HepG2 (cell line): ENCODE results near the gene CAPN7. TPM values are rescaled to one million over a fixed set of nuclear protein-coding genes. Genes with fewer than 3 reads are reported as not detected.

Experiments used
- ATAC-seq: fragments of 200-7000 bp; cut with Tn5 transposase; 3 replicates; pipeline ENCODE4 v1.9.1; 2020; ENCODE audit warnings: mild to moderate bottlenecking, moderate library complexity
- BruUV-seq: library from RNA; stranded (reverse); fragments of 400-500 nt; replicated peaks from 2 replicates; lab custom pipeline; 2021; lab: Mats Ljungman, UMichigan
- CTCF ChIA-PET: fragments of 300-600 bp; formaldehyde crosslinking; extraction: SDS; loops from one replicate; lab custom pipeline; 2021; ENCODE audit warnings: low total read pairs, inconsistent platforms, low intra/inter-chr PET ratio; lab: Yijun Ruan, JAX
- POLR2A ChIA-PET: fragments of 350-600 bp; sonication (Branson Sonifier 250); formaldehyde crosslinking; loops from one replicate; lab custom pipeline; 2020; ENCODE audit warnings: antibody characterized with exemption, inconsistent platforms; lab: Yijun Ruan, JAX
- DNase-seq: peaks from one replicate; pipeline ENCODE4 v3.0.0-alpha.2; 2015; ENCODE audit warnings: low spot score
- FAIRE-seq: peaks from 3 replicates; lab custom pipeline; 2011; peaks lifted over from hg19 to GRCh38; lab: Jason Lieb, UNC
- H2AFZ ChIP-seq: one replicate; pipeline ENCODE4 v1.6.1; 2011; ENCODE audit warnings: low read length, inconsistent platforms
- H3K27ac ChIP-seq: fragments of 300-600 bp; 3 replicates; pipeline ENCODE4 v1.8.0; 2011; ENCODE audit warnings: mixed run types, mild to moderate bottlenecking, mixed read lengths, low read length, inconsistent platforms; ENCODE audit not compliant: insufficient read depth; ENCODE audit errors: extremely low read length
- H3K27me3 ChIP-seq, 2 experiments: fragments of 200-600 bp in 1 of 2; 2 replicates in 1 of 2; 3 replicates in 1 of 2; pipeline versions ENCODE4 v1.6.0 to v1.8.0; 2011; ENCODE audit warnings: low read length in 2 of 2, mild to moderate bottlenecking in 2 of 2, moderate library complexity in 2 of 2, inconsistent platforms in 1 of 2; ENCODE audit not compliant: insufficient read depth in 2 of 2, control insufficient read depth in 1 of 2
- H3K36me3 ChIP-seq, 2 experiments: fragments of 200-600 bp in 1 of 2; replicated peaks in 1 of 2; 2 replicates in 1 of 2; 3 replicates in 1 of 2; pipeline versions ENCODE4 v1.5.1 to v1.8.0; 2011; ENCODE audit warnings: low read length in 2 of 2, inconsistent platforms in 1 of 2; ENCODE audit not compliant: insufficient read depth in 2 of 2, control insufficient read depth in 1 of 2
- H3K4me1 ChIP-seq: 2 replicates; pipeline ENCODE4 v1.5.1; 2012; ENCODE audit warnings: low read length, inconsistent platforms; ENCODE audit not compliant: insufficient read depth
- H3K4me2 ChIP-seq: 2 replicates; pipeline ENCODE4 v1.6.0; 2011; ENCODE audit warnings: low read depth, low read length, inconsistent platforms
- H3K4me3 ChIP-seq, 3 experiments: fragments of 200-600 bp in 1 of 3; sonication (generic), shearing (Covaris generic) in 1 of 3; replicated peaks in 1 of 3; 2 replicates each; pipeline ENCODE4 v1.5.1; 2011 to 2016; ENCODE audit warnings: low read length in 3 of 3, inconsistent platforms in 2 of 3, low read depth in 2 of 3, mild to moderate bottlenecking in 2 of 3, control low read depth in 1 of 3, mixed read lengths in 1 of 3; ENCODE audit not compliant: insufficient read depth in 1 of 3
- H3K79me2 ChIP-seq: one replicate; pipeline ENCODE4 v1.6.1; 2011; ENCODE audit warnings: low read length, inconsistent platforms; ENCODE audit not compliant: insufficient read depth
- H3K9ac ChIP-seq: 2 replicates; pipeline ENCODE4 v1.6.0; 2011; ENCODE audit warnings: mild to moderate bottlenecking, low read depth, low read length, inconsistent platforms; ENCODE audit not compliant: insufficient read depth
- H3K9me3 ChIP-seq: 2 replicates; pipeline ENCODE4 v1.5.1; 2012; ENCODE audit warnings: mild to moderate bottlenecking, low read length
- H4K20me1 ChIP-seq: 2 replicates; pipeline ENCODE4 v1.6.0; 2011; ENCODE audit warnings: inconsistent platforms, mild to moderate bottlenecking, low read length, moderate library complexity; ENCODE audit not compliant: insufficient read depth
- KLF6 ChIP-seq: IDR thresholded peaks from 2 replicates; pipeline ENCODE4 v1.8.0; 2016; ENCODE audit warnings: missing biosample characterization, missing genetic modification reagents
- MIER2 ChIP-seq: IDR thresholded peaks from 2 replicates; pipeline ENCODE4 v1.6.1; 2016; ENCODE audit warnings: missing biosample characterization, missing genetic modification reagents
- MIXL1 ChIP-seq: IDR thresholded peaks from 2 replicates; pipeline ENCODE4 v1.6.1; 2016
- NFE2 ChIP-seq: sonication (generic); formaldehyde crosslinking; IDR thresholded peaks from 2 replicates; pipeline ENCODE4 v1.4.0; 2020; ENCODE audit warnings: missing genetic modification reagents
- RFXANK ChIP-seq: IDR thresholded peaks from 2 replicates; pipeline ENCODE4 v1.6.1; 2016
- SIN3A ChIP-seq: IDR thresholded peaks from 2 replicates; pipeline ENCODE4 v1.6.1; 2011; ENCODE audit warnings: low read depth, mild to moderate bottlenecking, control low read depth, low read length, borderline replicate concordance
- ZNF30 ChIP-seq: sonication (generic); formaldehyde crosslinking; IDR thresholded peaks from 2 replicates; pipeline ENCODE4 v1.5.0; 2020; ENCODE audit warnings: mild to moderate bottlenecking, missing genetic modification reagents
- ZNF777 ChIP-seq: sonication (generic); formaldehyde crosslinking; IDR thresholded peaks from 2 replicates; pipeline ENCODE4 v1.4.0; 2020; ENCODE audit warnings: missing genetic modification reagents
- ZNF816 ChIP-seq: sonication (generic); formaldehyde crosslinking; IDR thresholded peaks from 2 replicates; pipeline ENCODE4 v1.8.0; 2022; ENCODE audit warnings: missing genetic modification reagents, mild to moderate bottlenecking, borderline replicate concordance
- WGBS: methylation state at CpG from one replicate; pipeline ENCODE4 v1.1.6; 2017; ENCODE audit warnings: low lambda C conversion rate; 5-methylcytosine and 5-hydroxymethylcytosine counted together
- in situ Hi-C: cut with HindIII; loops from 2 replicates; pipeline ENCODE4 v1.10.0; 2017; ENCODE audit warnings: low pct_unique_long_range_greater_than_20kb; ENCODE audit not compliant: extremely low pct_ligation_motif_present
- intact Hi-C: fragments of 100-400 bp; cut with micrococcal nuclease; formaldehyde crosslinking; loops from one replicate; pipeline ENCODE4 v1.10.0; 2022; ENCODE audit not compliant: unreplicated experiment
- polyA plus RNA-seq, 8 experiments: library from polyadenylated mRNA; depleted of rRNA in 3 of 8; stranded (reverse) in 7 of 8; unstranded in 1 of 8; fragments of >200 nt; fragmentation: Illumina TruSeq in 4 of 8; extraction: Trizol in 4 of 8; gene quantifications; 2 replicates each; pipeline versions ENCODE4 v1.2.1 to v1.2.3, GENCODE V29; 2011 to 2016; ENCODE audit warnings: low read depth in 4 of 8, missing spikeins in 1 of 8, mixed read lengths in 1 of 8; ENCODE audit not compliant: insufficient read depth in 1 of 8
- total RNA-seq, 5 experiments: library from RNA; depleted of rRNA; stranded (reverse); fragments of >200 nt; fragmentation: Illumina TruSeq; extraction: Trizol; gene quantifications; 2 replicates each; pipeline ENCODE4 v1.2.3, GENCODE V29; 2016; ENCODE audit warnings: low read depth in 1 of 5
- TF ChIP-seq, protein P1 (sequence below): sonication (generic); formaldehyde crosslinking; IDR thresholded peaks from 2 replicates; pipeline ENCODE4 v1.4.0; 2020; ENCODE audit warnings: missing genetic modification reagents
- TF ChIP-seq, protein P2 (sequence below): IDR thresholded peaks from 2 replicates; pipeline ENCODE4 v1.4.0; 2020; ENCODE audit warnings: mild to moderate bottlenecking, missing genetic modification reagents

Gene CAPN7
- total and polyA plus RNA-seq, 2 of the 13 experiments (the other 11 are each of a cell fraction or from before 2014, with no cell fraction given): 16.7 to 36.8 TPM

DNA sequence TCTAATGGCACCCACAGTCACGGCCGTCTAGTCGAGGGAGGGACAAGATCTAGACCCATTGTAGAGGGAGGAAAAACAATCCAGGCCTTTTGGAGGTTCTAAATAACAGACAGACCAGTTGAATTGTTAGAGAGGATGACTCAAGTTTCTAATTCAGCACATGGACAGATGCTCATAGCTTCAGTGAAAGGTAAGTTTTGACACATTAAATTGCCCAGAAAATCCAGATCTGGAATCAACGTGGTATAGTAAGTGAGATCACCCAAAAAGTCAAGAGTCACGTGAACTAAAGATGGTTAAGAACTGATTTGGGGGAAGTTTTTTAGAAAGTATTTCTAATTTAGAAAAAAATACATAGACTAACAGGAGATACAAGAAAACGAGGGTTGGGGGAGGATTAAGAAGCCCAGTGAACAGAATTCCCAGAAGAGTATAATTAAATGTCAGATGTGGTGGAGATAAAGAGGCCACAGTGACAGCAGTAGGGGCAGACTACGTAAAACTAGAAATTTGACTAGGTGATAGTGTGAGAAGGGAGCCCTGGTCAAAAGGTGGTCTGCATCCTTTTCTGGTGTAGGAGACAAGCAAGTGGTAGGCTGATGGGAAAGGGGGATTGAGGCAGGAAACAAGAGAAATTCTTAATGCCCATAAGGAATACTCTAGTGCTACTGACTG lies 47.1 kb downstream of the CAPN7 start:
- in situ Hi-C loops: no loop called here
- intact Hi-C loops: no loop called here

DNA sequence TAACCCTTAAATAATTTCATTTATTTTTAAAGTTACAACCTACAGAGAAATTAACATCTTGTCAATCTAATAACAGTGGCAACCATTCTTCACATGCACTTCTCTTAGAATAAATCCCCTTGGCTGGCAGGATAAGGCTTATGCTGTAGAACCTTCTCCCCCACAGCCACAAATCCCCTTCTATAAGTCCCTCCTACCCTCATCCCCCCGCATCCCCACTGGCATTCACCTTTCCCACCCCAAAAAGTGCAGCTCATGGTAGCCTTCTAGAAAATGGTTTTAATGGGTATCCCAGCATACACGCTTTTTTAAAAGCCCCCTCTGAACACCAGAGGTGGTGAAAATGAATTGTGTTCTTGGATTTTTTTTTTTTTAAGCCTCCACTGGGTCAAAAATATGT lies 49.2 kb downstream of the CAPN7 start:
- 100% methylated on average over 2 of the region's 2 CpGs for WGBS
- ChIA-PET CTCF (no interaction called here), POLR2A (no interaction called here)
- TF ChIP-seq SIN3A (no peak), NFE2 (CRISPR knock-in tag) (no peak)
- TF ChIP-seq, protein P1, sequence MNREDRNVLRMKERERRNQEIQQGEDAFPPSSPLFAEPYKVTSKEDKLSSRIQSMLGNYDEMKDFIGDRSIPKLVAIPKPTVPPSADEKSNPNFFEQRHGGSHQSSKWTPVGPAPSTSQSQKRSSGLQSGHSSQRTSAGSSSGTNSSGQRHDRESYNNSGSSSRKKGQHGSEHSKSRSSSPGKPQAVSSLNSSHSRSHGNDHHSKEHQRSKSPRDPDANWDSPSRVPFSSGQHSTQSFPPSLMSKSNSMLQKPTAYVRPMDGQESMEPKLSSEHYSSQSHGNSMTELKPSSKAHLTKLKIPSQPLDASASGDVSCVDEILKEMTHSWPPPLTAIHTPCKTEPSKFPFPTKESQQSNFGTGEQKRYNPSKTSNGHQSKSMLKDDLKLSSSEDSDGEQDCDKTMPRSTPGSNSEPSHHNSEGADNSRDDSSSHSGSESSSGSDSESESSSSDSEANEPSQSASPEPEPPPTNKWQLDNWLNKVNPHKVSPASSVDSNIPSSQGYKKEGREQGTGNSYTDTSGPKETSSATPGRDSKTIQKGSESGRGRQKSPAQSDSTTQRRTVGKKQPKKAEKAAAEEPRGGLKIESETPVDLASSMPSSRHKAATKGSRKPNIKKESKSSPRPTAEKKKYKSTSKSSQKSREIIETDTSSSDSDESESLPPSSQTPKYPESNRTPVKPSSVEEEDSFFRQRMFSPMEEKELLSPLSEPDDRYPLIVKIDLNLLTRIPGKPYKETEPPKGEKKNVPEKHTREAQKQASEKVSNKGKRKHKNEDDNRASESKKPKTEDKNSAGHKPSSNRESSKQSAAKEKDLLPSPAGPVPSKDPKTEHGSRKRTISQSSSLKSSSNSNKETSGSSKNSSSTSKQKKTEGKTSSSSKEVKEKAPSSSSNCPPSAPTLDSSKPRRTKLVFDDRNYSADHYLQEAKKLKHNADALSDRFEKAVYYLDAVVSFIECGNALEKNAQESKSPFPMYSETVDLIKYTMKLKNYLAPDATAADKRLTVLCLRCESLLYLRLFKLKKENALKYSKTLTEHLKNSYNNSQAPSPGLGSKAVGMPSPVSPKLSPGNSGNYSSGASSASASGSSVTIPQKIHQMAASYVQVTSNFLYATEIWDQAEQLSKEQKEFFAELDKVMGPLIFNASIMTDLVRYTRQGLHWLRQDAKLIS (CRISPR knock-in tag): no peak
- TF ChIP-seq, protein P2, sequence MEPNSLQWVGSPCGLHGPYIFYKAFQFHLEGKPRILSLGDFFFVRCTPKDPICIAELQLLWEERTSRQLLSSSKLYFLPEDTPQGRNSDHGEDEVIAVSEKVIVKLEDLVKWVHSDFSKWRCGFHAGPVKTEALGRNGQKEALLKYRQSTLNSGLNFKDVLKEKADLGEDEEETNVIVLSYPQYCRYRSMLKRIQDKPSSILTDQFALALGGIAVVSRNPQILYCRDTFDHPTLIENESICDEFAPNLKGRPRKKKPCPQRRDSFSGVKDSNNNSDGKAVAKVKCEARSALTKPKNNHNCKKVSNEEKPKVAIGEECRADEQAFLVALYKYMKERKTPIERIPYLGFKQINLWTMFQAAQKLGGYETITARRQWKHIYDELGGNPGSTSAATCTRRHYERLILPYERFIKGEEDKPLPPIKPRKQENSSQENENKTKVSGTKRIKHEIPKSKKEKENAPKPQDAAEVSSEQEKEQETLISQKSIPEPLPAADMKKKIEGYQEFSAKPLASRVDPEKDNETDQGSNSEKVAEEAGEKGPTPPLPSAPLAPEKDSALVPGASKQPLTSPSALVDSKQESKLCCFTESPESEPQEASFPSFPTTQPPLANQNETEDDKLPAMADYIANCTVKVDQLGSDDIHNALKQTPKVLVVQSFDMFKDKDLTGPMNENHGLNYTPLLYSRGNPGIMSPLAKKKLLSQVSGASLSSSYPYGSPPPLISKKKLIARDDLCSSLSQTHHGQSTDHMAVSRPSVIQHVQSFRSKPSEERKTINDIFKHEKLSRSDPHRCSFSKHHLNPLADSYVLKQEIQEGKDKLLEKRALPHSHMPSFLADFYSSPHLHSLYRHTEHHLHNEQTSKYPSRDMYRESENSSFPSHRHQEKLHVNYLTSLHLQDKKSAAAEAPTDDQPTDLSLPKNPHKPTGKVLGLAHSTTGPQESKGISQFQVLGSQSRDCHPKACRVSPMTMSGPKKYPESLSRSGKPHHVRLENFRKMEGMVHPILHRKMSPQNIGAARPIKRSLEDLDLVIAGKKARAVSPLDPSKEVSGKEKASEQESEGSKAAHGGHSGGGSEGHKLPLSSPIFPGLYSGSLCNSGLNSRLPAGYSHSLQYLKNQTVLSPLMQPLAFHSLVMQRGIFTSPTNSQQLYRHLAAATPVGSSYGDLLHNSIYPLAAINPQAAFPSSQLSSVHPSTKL (CRISPR knock-in tag): no peak

More for the DNA sequence above, 47.1 kb downstream of the CAPN7 start:
- DNase-seq (no peak), ATAC-seq (no peak), FAIRE-seq (no peak)
- Histone ChIP-seq H3K36me3 (peaks cover 4 to 49% of the 10 kb centered on the region in 2 experiments), H2AFZ (no peak overlapping the region), H3K27me3 (no peaks in the 10 kb centered on the region), H3K4me3 (no peak overlapping the region), H3K9ac (no peak overlapping the region), H3K4me1 (no peaks in the 10 kb centered on the region), H3K9me3 (no peaks in the 10 kb centered on the region), H3K27ac (no peak overlapping the region), H3K4me2 (no peak overlapping the region), H4K20me1 (no peaks in the 10 kb centered on the region), H3K79me2 (no peaks in the 10 kb centered on the region)
- WGBS: 94% methylated on average over 7 of the region's 7 CpGs
- TF ChIP-seq ZNF30 (CRISPR knock-in tag): no peak
- TF ChIP-seq MIXL1 (CRISPR knock-in tag): no peak
- TF ChIP-seq MIER2: no peak
- TF ChIP-seq ZNF816 (CRISPR knock-in tag): no peak
- TF ChIP-seq KLF6: no peak
- TF ChIP-seq ZNF777 (CRISPR knock-in tag): no peak
- no peak for TF ChIP-seq RFXANK (CRISPR knock-in tag)
- ChIA-PET CTCF (no interaction called here), POLR2A (no interaction called here)
- no TSS peak for BruUV-seq

More for the DNA sequence above, 49.2 kb downstream of the CAPN7 start:
- H3K4me3 ChIP-seq: no peak overlapping the region
- no peaks in the 10 kb centered on the region for H3K27me3 ChIP-seq
- no peak overlapping the region for H3K9ac ChIP-seq
- DNase-seq: no peak
- no peaks in the 10 kb centered on the region for H4K20me1 ChIP-seq
- no peak for ATAC-seq
- H3K79me2 ChIP-seq: no peaks in the 10 kb centered on the region
- H3K36me3 ChIP-seq: peaks cover 4 to 46% of the 10 kb centered on the region in 2 experiments; a peak in 4 of 5 replicates
- H3K4me2 ChIP-seq: no peak overlapping the region
- FAIRE-seq: no peak
- BruUV-seq: no TSS peak
- intact Hi-C loops: no loop called here
- no peak overlapping the region for H2AFZ ChIP-seq
- no peaks in the 10 kb centered on the region for H3K4me1 ChIP-seq
- H3K27ac ChIP-seq: no peak overlapping the region
- H3K9me3 ChIP-seq: no peaks in the 10 kb centered on the region
- in situ Hi-C loops: no loop called here
